ENCODE measurements around the gene RILP. TPM values are rescaled to one million over a fixed set of nuclear protein-coding genes. Genes with fewer than 3 reads are reported as not detected.

The RILP gene
- total RNA-seq, 1 donor from 2014 or later: 3.4 TPM

GRCh38 chr17:1634841-1635650 is 14.6 kb downstream of the RILP start:
- Histone ChIP-seq H3K36me3 (ENCODE audit: control insufficient read depth, insufficient read depth, low read length) (no peaks in the 10 kb centered on the region), H3K27me3 (ENCODE audit: control insufficient read depth, insufficient read depth, low read length) (no peaks in the 10 kb centered on the region), H3K4me3 (ENCODE audit: low read depth, low read length) (no peak overlapping the region)
- FAIRE-seq: no peak
- DNase-seq (ENCODE audit: low read depth): no peak
- TF ChIP-seq CTCF (IDR thresholded peaks at IDR 0.05; ENCODE audit: insufficient read depth, low read length, severe bottlenecking): no peak

GRCh38 chr17:1630662-1631061 is 19.0 kb downstream of the RILP start:
- H3K4me3 ChIP-seq (ENCODE audit: low read depth, low read length): no peak overlapping the region
- TF ChIP-seq CTCF (IDR thresholded peaks at IDR 0.05; ENCODE audit: insufficient read depth, low read length, severe bottlenecking): no peak
- FAIRE-seq: no peak
- no peaks in the 10 kb centered on the region for H3K27me3 ChIP-seq (ENCODE audit: control insufficient read depth, insufficient read depth, low read length)
- DNase-seq (ENCODE audit: low read depth): no peak
- H3K36me3 ChIP-seq (ENCODE audit: control insufficient read depth, insufficient read depth, low read length): peaks cover 2% of the 10 kb centered on the region

- peak overlapping the region; percentile 97 for H3K4me3 ChIP-seq (ENCODE audit: low read depth, low read length)
- H3K36me3 ChIP-seq (ENCODE audit: control insufficient read depth, insufficient read depth, low read length): peaks cover 6% of the 10 kb centered on the region
- FAIRE-seq (no peak), DNase-seq (ENCODE audit: low read depth) (peak; percentile 49)
- peak; percentile 86 for TF ChIP-seq CTCF (IDR thresholded peaks at IDR 0.05; ENCODE audit: insufficient read depth, low read length, severe bottlenecking)
- H3K27me3 ChIP-seq (ENCODE audit: control insufficient read depth, insufficient read depth, low read length): no peaks in the 10 kb centered on the region
Observed at GRCh38 chr17:1629504-1630310, 20.0 kb downstream of the RILP start.

GRCh38 chr17:1628856-1629503 is 20.7 kb downstream of the RILP start:
- Histone ChIP-seq H3K4me3 (ENCODE audit: low read depth, low read length) (peak overlapping the region; percentile 97), H3K36me3 (ENCODE audit: control insufficient read depth, insufficient read depth, low read length) (peaks cover 6% of the 10 kb centered on the region), H3K27me3 (ENCODE audit: control insufficient read depth, insufficient read depth, low read length) (no peaks in the 10 kb centered on the region)
- FAIRE-seq: no peak
- peak; percentile 70 for DNase-seq (ENCODE audit: low read depth)
- TF ChIP-seq CTCF (IDR thresholded peaks at IDR 0.05; ENCODE audit: insufficient read depth, low read length, severe bottlenecking): peak; percentile 9

- no peak for TF ChIP-seq CTCF (IDR thresholded peaks at IDR 0.05; ENCODE audit: insufficient read depth, low read length, severe bottlenecking)
- H3K27me3 ChIP-seq (ENCODE audit: control insufficient read depth, insufficient read depth, low read length): no peaks in the 10 kb centered on the region
- peak; percentile 52 for DNase-seq (ENCODE audit: low read depth)
- FAIRE-seq: no peak
- H3K36me3 ChIP-seq (ENCODE audit: control insufficient read depth, insufficient read depth, low read length): peaks cover 6% of the 10 kb centered on the region
- peak within 1 kb of the TSS; percentile 97 for H3K4me3 ChIP-seq (ENCODE audit: low read depth, low read length)
Observed at GRCh38 chr17:1627982-1628855, 21.4 kb downstream of the RILP start, which contains the start of gene SLC43A2. SLC43A2 (minus strand) TSS chr17:1628834; CDS start chr17:1627874, 960 bp downstream.
